G401 (cell line): ENCODE data around the gene SLC39A10. TPM values are rescaled to one million over a fixed set of nuclear protein-coding genes. Genes with fewer than 3 reads are reported as not detected.
"Not testable (repeated sequence)": the region's sequence is repeated elsewhere in the genome, so short reads cannot be mapped to it uniquely, and the experiment has no call there.

Experiments
- DNase-seq: peaks from one replicate; pipeline ENCODE4 v3.0.0-alpha.2; 2015; ENCODE audit warnings: low spot score
- in situ Hi-C: cut with HindIII; loops from 2 replicates; pipeline ENCODE4 v1.10.0; 2016; ENCODE audit warnings: low sequenced_read_pairs, mixed read lengths
- total RNA-seq: library from RNA; depleted of rRNA; stranded (reverse); fragments of >200 nt; shearing (Covaris generic); gene quantifications from 2 replicates; pipeline ENCODE4 v1.2.3, GENCODE V29; 2014

The SLC39A10 gene
- total RNA-seq, 1 experiment from 2014 or later: 20.3 TPM

- in situ Hi-C loops, DNase-seq: not testable (repeated sequence)
These were observed 8.1 kb downstream of the SLC39A10 start for GRCh38 chr2:195665153-195665552.

DNA sequence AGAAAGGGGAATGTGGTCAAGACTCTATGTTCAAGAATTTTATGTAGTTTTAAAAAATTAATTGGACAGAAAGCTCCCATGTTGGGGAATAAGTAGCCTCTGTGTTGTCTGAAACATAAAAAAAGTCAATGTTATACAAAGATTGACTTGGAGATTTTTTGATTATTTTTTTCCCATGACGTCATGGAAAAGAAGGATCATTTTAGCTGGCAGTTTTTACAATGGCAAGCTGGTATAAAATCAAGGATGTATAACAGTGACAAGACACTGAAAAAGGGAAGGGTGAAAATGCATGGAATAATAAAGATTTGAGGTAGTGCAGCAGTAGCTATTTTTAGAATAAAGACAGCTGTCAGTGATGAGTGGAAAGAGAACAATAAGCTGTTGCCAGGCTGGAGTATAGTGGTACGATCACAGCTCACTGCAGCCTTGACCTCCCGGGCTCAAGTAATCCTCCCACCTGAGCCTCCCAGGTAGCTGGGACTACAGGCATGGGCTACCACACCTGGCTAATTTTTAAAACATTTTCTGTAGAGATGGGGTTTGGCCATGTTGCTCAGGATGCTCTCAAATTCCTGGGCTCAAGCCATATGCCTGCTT lies 9.2 kb downstream of the SLC39A10 start:
- DNase-seq: no peak
- in situ Hi-C loops: no loop called here

DNA sequence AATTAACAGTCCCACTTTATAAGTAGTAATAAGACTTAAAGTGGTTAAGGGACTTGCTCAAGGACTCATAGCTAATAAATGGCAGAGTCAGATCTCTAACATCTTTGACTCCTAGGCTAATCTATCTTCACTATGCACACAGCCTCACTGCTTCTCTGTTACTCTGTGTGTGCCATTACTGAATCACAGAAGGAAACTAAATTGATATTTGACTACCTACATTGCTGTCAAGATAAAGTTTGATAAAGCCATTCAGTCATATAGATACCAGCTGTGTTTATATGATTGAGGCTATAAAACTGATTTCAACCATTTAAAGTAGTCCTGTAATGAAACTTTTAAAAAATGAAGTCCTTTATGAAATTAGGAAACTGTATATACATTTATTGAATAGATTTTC lies 10.9 kb downstream of the SLC39A10 start:
- DNase-seq: no peak
- in situ Hi-C loops: no loop called here

GRCh38 chr2:195670191-195670590 lies 13.2 kb downstream of the SLC39A10 start:
- no peak for DNase-seq
- in situ Hi-C loops: no loop called here

- in situ Hi-C loops: no loop called here
- DNase-seq: no peak
These were observed 14.5 kb downstream of the SLC39A10 start for GRCh38 chr2:195671563-195671962.

DNA sequence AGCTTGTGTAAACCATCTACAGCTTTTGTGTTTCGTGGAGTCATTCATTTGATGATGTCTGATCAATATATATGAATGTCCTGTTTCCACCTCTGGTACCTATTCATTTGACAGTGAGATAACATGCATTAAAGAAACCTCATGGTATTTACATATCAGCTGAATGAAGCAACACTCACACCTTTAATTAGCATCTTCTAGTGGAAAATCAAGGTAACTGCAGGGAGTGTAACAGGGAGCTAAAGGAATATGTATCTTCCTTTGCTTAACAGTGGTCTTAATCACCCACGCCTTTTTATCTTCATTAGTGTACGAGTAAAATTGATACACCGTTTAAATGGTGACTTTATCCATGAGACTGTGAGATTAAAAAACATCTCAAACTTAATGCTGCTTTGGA lies 15.6 kb downstream of the SLC39A10 start:
- no peak for DNase-seq
- in situ Hi-C loops: no loop called here

DNA sequence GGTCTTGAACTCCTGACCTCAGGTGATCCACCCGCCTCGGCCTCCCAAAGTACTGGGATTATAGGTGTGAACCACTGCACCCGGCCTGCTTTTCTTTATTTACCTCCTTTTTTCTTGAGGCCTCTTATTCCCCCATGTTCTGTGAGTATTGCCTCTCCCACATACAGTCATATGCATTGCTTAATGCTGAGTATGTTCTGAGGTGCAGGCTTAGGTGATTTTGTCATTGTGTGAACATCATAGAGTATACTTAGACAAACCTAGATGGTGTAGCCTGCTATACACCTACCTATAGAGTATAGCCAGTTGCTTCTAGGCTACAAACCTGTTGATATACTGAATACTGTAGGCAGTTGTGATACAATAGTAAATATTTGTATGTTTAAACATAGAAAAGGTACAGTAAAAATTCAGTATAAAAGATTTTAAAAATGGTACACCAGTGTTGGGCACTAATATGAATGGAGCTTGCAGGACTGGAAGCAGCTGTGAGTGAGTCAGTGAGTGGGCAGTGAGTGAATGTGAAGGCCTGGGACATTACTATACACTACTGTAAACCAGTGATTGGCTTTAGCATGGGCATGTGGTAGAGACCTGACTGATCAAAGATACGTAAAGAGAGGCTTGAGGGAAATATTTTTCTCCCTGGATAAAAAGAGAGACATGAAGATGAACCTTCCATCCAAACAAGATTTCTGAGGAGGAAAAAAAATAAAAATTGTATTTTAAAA lies 17.6 kb downstream of the SLC39A10 start:
- DNase-seq: no peak
- in situ Hi-C loops: no loop called here

- DNase-seq: no peak
- in situ Hi-C loops: no loop called here
These were observed 18.9 kb downstream of the SLC39A10 start for GRCh38 chr2:195675783-195676427.

GRCh38 chr2:195677290-195677689 lies 20.3 kb downstream of the SLC39A10 start:
- DNase-seq: no peak
- in situ Hi-C loops: no loop called here

DNA sequence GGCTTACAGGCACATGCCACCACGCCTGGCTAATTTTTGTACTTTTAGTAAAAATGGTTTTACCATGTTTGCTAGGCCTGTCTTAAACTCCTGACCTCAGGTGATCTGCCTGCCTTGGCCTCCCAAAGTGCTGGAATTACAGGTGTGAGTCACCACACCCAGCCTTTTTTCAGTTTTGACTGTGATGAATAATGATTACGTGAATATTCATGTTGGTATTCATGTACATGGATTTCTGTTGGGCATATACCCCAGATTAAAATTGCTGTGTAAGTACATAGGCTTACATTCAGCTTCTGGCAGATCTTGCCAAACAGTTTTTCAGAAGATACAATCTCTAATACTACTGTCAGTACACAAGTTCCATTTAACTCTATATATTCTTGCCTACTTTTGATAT lies 20.9 kb downstream of the SLC39A10 start:
- in situ Hi-C loops: no loop called here

GRCh38 chr2:195682077-195682476 lies 25.1 kb downstream of the SLC39A10 start:
- no peak for DNase-seq
- in situ Hi-C loops: no loop called here

More for the DNA sequence above, 20.9 kb downstream of the SLC39A10 start:
- DNase-seq: no peak

DNA sequence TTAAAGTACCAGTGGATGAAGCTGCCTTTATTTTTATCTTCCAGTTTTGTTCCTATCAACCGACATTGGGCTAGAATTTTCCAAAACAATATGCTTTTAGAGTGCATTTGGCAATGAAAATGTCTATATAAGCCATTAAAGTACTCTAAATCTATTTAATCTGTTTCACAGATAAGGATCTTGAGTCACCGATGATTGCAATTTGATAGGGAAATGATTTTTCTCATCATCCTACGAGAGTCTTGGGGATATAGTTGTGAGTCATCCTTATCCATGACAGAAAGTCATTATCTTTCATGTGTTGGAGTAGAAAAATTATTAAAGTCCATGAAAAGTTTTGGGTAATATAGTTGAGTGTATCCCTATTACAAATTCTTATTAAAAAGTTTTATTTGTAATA lies 26.1 kb downstream of the SLC39A10 start:
- DNase-seq: no peak
- in situ Hi-C loops: no loop called here

DNA sequence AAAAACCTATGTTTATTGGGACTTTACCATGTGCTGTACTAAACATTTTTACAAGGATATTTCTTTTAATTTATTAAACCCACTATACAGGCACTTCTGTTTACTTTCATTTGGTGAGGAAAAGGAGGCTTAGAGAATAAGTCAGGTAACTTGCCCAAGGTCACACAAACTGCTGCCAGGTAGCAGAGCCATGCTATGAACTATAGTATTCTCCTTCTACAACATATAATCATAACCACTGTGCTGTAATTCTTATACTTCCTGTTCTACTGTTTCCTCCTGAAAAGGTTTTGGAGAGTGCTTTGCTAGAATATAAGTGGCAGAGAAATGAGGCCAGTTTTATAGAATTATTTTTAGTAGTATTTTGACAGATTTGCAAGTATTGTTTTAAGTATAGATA lies 29.5 kb downstream of the SLC39A10 start:
- in situ Hi-C loops: no loop called here
- no peak for DNase-seq

GRCh38 chr2:195687320-195688086 lies 30.5 kb downstream of the SLC39A10 start:
- in situ Hi-C loops: no loop called here
- no peak for DNase-seq

DNA sequence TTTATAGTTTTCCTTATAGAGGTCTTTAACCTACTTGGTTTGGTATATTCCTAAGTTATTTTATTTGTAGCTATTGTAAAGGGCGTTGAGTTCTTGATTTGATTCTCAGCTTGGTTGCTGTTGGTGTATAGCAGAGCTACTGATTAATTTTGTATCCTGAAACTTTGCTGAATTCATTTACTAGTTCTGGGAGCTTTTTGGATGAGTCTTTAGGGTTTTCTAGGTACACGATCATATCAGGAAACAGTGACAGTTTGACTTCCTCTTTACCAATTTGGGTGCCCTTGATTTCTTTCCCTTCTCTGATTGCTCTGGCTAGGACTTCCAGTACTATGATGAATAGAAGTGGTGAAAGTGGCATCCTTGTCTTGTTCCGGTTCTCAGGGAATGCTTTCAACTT lies 35.5 kb downstream of the SLC39A10 start:
- DNase-seq, in situ Hi-C loops: not testable (repeated sequence)

GRCh38 chr2:195694553-195694952 lies 37.5 kb downstream of the SLC39A10 start:
- in situ Hi-C loops: no loop called here
- no peak for DNase-seq

DNA sequence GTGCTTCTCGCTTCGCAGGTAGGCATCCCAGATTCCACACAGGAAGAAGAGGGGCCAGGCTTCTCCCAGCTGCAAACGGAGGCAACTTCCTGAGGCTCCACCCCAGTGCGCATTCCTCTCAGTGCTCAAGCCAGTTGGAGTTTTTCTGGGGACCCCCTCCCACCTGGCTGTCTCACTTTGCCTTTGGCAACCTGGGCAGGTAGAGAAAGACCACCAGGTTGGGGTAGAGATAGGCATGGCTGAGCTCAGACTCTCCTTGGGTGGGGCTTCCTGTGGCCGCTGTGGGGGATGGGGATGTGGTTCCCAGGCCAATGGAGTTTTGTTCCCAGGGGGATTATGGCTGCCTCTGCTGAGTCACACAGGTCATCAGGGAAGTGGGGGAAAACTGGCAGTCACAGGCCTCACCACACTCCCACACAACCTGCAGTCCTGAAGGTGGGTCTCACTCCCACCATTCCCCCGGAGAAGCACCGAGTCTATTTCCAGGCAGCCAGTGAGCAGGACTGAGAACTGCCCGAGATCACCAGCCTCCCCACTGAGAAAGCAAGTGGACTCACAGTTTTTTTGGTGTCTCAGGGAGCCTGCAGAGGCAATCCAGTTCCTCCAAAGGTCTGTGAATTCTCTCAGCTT lies 38.1 kb downstream of the SLC39A10 start:
- DNase-seq: no peak
- in situ Hi-C loops: no loop called here

GRCh38 chr2:195696012-195696411 lies 39.0 kb downstream of the SLC39A10 start:
- no peak for DNase-seq
- in situ Hi-C loops: no loop called here

DNA sequence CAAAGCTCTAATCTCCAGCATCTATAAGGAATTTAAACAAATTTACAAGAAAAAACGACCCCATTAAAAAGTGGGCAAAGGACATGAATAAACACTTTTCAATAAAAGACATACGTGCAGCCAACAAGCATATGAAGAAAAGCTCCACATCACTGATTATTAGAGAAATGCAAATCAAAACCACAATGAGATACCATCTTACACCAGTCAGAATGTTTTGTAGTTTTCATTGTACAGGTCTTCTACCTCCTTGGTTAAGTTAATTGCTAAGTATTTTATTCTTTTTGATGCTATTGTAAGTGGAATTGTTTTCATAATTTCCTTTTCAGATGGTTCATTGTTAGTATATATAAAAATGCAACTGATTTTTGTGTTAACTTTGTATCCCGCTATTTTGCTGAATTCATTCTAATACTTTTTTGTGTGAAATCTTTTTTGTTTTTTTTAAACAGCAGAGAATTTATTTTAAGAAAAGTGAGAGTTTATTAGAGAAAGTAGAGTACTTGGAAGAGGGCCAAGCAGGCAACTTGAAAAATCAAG lies 40.7 kb downstream of the SLC39A10 start:
- in situ Hi-C loops: no loop called here

More for the DNA sequence above, 40.7 kb downstream of the SLC39A10 start:
- DNase-seq: no peak
